ENCODE data around the gene LLGL2. TPM values are rescaled to one million over a fixed set of nuclear protein-coding genes. Genes with fewer than 3 reads are reported as not detected.
A peak's percentile ranks its signal among the peaks of the same experiment; 100 is the strongest.
"Not testable (repeated sequence)": the region's sequence is repeated elsewhere in the genome, so short reads cannot be mapped to it uniquely, and the experiment has no call there.

The LLGL2 gene
- total RNA-seq, 1 experiment from 2014 or later, result 0.06 TPM

DNA sequence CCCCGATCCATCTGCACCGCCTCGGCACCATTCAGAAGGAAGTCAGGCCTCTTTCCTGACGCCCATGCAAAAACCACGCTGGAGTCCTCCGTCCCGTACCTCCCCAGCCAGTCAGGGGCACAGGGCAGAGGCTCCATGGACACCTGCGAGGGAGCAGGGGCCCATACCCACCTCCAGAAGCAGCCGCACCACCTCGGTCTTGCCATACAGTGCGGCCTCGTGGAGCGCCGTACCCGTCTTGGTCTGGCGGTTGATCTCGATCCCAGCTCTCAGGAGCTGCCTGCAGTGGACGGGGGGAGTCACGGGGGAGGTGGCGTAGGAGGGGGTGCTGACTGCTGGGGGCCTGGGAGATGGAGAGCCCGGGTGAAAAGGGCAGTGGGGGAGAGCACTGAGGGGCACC lies 19.4 kb upstream of the LLGL2 start:
- no peak for DNase-seq (ENCODE audit: low read depth)

DNA sequence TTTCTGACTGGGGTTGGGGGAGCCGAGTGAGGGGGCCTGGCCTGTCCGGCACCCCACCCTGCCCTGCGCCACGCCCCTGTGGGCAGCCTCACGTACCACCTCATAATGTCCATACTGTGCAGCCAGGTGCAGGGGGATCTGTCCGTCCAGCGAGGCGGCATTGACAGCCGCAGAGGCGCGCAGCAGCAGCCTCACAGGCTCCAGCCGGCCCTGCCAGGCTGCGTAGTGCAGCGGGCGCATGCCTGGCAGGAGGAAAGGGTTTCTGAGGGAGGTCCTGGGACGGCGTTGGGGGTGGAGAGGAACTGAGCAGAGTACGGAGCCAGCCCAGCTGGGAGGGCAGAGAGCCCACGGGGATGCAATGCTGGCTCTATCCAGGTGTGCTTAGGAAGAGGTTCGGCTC lies 18.6 kb upstream of the LLGL2 start:
- DNase-seq (ENCODE audit: low read depth), result no peak

DNA sequence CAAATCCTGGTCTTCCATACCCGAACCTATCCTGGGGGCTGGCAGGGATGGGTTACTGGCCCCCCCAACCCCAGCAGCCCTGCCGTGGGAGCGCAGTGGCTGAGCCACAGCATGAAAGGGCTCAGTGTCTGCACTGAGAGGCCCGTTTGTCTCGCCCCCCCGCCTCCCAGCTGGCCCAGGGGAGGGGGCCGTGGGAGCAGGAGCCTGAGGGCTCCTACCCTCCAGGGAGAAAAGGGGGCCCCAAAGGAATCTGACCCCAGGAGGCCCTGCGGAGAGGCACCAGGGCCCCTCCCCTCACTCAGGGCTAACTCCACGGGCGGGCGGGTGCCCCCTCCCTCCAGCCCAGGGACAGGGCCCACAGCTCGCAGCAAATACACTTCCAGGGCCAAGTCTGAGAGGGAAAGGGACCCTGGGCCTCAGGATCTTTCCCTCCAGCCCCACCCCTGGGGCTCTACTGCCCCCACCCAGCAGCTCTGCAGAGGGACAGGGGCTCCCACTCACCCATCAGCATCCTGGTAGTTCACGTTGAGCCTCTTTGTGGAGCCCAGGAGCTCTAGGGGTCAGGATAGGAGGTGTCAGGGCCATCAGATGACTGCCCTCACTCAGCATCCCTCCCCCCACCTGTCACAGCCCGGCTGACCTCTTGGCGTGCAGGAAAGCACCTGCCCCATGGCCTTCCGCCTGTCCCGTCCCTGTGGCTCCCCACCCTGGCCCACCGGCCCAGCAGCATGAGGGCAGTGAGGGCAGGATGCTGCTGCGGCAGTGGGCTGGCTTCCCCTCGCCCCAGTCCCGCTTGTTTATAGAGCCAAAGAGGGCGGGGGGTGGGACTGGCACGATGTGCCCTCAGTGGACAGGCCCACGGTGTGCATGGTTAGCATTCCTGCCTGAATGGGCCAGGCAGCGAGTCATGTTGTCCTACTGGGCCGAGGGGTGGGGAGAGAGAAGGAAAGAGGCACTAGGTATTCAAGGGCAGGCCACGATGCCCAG lies 17.5 kb upstream of the LLGL2 start:
- no peak for DNase-seq (ENCODE audit: low read depth)

DNA sequence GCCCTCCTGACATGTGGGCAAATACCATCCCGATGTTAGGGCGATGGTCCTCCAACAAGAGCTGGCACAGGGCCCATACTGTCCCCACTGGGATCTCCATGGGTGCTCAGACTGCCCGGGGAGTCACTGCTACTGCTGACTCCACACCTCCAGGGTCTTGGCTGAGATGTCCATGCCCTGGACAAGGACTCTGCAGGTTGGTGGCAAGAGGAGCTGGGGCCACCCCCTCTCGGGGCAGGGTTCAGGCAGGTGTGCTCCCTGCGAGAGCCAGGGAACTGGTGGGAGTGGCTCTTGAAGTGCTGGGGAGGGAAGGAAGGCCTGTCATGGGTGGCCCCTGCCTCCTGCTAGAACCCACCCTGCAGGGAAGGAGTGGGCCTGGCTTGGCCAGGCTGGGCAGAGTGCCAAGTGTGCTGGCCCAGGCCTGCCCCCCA lies 16.6 kb upstream of the LLGL2 start:
- no peak for DNase-seq (ENCODE audit: low read depth)

DNA sequence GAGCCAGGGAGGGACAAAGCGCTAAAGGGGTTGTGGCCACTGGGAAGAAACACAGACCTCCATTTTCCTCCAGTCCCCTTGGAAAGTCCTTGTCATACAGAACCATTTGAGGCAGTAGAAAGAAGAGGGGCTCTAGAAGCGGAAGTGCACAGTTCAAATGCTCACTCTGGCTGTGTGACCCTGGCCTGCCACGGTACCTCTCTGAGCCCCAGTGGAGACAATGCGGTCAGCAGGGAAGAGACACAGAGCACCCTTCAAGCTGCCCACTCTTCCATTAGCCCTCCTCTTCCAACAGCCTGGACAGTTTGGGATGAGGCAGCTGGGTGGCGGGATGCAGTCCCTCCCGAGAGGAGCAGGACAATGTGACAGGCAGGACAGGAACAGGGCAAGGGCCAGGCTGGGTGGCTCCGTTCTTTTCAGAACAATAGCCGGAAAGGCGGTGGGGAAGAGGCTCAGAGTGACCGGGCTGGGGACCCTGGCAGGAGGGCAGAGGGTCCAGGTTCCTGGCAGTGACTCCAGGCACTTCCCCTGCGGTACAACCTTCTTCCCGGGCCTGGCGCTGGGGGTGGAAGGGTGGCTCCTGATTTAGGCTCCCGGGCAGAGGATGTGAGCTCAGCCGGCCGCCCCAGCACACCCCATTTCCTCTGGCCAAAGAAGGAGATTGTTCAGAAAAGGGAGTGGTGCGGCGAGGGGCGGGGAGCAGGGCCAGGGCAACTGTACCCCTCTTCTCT lies 15.8 kb upstream of the LLGL2 start:
- DNase-seq (ENCODE audit: low read depth), result no peak

DNA sequence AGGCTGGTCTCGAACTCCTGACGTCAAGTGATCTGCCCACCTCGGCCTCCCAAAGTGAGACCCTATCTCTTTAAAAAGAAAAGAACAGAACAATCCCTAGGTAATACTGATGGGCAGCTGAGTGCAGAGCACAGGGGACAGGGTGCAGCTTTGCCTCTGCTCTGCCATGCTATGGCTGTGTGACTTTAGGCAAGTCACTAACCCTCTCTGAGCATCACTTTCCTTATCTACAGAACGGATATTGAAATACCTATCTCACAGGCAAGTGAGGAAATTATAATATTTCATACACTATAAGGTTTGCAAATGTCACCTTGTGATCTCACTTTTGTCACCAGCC lies 14.3 kb upstream of the LLGL2 start:
- DNase-seq (ENCODE audit: low read depth), result no peak

DNA sequence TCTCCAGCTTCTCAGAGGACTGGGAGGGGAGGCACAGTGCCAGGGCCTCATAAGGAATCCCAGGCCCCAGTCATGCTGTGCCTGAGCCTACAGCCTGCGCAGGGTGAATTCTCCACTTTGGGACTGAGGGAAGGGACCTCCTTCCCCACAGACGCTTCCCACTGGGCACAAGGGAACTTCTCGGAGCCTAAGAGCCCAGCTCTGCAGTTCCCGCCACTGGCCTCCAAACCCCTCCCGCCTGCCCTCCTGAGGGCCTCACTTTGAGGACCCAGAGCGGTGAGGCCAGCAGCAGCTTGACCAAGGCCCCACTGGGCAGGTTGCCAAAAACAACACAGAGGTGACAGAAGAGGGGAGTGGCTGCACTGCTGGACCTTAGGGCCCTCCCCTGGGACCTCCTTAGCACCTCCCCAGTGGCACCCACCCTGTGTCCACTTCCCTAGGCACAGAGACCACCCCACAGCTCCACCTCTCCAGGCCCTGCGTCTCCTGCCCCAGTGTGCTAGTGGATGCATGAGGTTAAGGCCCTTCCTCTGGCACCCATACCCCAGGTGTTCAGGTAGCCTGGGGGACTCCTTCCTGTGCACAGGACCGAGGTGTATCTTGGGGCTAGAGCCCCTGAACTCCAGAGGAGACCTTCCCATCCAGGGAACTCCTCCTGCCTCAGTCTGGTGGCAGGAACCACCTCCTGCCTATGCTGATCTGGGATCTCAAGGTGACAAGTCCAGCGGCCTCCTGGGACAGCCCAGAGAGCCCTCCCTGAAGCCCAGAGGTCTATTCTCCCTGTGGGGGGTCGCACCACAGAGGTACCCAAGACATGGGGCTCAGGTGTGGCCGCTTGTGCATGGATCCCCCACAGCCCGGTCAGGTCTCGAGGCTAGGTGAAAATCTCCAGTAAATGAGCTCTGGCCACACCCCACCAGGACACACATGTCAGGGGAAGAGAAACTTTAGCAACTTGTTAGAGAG lies 13.6 kb upstream of the LLGL2 start:
- no peak for DNase-seq (ENCODE audit: low read depth)

DNA sequence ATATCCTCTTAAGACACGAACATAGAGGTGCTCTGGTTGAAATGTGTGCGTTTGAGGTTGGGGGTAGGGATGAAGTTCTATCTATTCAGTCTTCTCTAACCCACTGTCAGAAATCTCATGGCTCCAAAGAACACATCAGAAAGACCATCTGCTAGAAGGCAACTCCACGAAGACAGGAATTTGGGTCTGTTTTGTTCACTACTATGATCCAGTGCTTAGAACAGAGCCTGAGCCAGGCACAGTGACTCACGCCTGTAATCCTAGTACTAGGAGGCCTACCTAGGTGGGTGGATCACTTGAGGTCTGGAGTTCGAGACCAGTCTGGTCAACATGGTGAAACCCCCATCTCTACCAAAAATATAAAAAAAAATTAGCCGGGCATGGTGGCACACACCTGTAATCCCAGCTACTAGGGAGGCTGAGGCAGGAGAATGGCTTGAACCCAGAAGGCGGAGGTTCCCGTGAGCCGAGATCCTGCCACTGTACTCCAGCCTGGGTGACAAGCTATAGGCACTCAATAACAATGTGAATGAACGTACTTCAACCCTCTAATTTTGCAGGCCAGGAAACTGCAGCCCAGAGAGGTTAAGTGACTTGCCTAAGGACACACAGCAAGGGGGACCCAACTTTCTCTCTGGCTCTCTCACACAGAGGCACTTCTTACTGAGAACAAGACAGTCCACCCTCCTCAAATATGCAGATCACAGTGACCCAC lies 12.4 kb upstream of the LLGL2 start:
- DNase-seq (ENCODE audit: low read depth), result peak; percentile 26

DNA sequence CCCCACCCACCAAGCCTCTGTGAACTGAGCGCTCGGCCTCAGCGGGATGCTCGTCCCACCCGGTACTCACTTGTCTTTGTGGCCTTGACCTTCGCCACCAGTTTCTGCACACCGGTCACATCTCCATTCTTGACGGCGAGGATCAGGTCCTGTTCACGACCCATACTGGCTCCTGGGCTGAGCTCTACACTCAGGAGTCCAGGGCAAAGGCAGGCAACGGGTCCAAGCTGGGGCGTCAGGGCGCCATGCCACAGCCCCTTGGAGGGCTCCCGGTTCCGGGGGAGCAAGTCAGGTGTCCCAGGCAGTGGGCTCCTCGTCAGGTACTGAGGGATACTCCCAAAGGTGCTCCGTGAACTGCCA lies 11.9 kb upstream of the LLGL2 start:
- DNase-seq (ENCODE audit: low read depth), result no peak

DNA sequence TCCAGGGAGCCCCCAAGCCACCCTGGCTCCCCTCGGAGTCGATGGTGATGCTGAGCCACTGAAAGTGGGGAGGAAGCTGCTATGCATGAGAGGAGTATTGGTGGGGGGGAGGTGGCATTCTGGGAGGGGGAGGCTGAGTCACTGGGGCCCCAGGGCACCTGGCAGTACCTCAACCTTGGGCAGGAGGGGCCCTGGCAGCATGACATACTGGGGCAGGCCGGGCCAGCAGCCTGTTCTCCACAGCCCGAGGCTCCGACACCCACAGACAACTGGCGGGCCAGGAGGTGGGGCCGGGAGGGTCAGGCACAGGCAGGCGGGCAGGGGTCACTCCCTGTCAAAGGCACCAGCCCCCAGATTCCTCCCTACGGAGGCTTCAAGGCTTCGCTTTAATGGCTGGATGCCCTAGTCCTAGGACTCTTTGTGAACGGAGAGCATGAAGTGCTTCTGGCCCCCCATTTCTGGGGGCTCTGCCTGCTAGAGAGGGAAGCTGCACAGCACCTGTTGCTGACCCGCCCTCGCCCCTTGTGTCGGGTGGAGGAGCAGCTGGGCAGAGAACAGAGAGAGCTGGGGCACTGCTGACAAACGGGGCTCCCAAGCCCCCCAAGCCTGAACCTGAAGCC lies 11.1 kb upstream of the LLGL2 start:
- DNase-seq (ENCODE audit: low read depth), result no peak

DNA sequence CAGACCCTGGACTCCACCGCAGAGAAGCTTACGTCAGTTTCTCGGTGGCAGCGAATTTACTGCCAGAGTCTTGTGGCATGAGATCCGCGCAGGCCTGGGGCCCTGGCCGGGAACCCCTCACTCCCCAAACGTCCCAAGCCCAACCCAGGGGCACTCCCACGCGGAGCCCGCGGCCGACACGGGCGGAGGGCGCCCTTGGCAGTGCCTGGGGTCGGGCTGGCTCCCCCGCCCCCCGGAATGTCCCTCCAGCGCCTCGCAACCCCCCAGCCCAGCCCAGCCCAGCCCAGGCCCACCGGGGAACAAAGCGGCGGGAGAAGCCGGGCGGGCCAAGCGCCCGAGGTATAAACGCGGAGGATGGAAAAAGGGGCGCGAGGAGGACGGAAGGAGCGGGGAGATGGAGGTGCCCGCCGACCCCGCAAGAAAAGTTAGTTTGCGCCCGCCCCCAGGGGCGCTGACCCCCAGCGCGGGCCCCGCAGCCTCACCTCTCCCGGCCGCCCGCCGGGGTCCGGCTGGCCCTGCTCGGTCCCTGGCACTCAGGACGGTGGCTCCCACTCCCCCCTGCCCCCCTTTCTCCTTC lies 10.5 kb upstream of the LLGL2 start:
- DNase-seq (ENCODE audit: low read depth), result no peak

DNA sequence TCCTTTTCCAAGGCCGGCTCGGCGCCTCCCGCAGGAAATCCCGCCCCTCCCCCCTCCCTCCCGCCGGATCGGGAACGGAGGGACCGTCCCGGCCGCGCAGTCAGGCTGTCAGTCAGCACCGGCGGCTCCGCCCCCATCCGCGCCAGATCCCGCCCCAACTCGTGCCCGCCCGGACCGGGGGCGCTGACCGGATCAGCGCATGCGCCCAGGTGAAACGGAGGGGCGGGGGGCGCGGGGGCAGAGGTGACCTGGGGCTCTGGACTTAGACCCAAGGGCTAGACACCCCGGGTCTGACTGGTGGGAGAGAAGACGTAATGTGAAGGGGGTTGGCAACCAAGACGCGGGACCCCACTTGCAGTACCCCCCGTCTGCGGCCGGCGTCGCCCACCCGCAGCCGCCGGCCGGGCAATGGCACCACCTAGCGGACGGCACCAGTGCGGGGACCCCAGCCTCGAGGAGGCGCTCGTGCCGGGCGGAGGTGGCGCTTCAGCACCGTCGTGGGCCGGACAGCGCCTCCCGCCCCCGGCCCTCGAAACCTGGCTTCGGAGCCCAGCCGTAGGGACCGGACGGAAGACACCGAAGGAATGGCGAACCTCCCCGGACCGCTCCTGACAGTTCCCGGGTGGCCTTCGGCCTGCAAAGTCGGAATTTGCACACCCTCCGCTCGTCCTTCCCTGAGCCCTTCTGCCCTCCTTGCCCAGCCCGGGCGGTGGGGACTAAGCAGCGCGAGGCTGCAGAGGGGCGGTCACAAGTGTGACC lies 9.8 kb upstream of the LLGL2 start, which contains the start of gene CASKIN2:
TSS of gene CASKIN2 (minus strand) at position 42 of the 759 bp plus-strand sequence. CDS start 1,733 bp downstream, outside the sequence.
- peak; percentile 83 for DNase-seq (ENCODE audit: low read depth)

DNA sequence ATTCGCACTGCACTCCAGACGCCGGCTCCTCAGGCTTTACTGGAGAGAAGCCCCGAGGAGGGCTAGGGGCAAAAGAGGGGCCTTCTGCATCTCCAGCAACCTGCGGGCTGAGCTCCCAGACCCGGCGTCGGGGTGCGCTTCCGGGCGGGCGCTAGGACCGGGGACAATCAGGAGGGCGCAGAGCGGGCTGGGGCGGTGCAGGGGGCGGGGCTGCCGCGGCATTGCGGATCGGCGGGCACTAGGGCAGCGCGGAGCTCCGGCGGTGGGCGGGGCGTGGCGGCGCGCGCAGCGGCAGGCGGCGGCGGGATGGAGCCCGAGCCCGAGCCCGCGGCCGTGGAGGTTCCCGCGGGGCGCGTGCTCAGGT lies 9.3 kb upstream of the LLGL2 start, which contains the start of gene TSEN54:
TSS of gene TSEN54 (plus strand) at position 274 of the 364 bp plus-strand sequence. CDS start at position 307, 33 bp downstream.
- peak; percentile 86 for DNase-seq (ENCODE audit: low read depth)

DNA sequence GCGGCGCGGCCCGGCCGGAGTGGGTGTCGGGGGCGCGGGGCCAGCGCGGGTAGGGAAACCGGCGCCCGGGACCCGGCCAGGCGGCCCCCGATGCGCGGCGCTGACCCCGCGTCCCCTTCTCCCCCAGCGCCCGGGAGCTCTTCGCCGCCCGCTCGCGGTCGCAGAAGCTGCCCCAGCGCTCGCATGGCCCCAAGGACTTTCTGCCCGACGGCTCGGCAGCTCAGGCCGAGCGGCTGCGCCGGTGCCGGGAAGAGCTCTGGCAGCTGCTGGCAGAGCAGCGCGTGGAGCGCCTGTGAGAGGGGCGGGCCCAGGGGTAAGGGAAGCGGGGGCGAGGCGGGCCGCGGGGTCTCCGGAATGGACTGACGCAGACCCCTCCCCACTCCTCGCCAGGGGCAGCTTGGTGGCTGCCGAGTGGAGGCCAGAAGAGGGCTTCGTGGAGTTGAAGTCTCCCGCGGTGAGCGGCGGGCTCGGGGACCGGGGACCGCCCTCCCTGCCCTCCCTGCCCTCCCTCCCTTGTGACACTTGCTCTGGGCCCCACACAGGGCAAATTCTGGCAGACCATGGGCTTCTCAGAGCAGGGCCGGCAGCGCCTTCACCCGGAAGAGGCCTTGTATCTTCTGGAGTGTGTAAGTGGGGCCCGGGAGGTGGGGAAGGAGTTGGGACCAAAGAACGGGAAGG lies 8.7 kb upstream of the LLGL2 start:
- DNase-seq (ENCODE audit: low read depth), result peak; percentile 29

DNA sequence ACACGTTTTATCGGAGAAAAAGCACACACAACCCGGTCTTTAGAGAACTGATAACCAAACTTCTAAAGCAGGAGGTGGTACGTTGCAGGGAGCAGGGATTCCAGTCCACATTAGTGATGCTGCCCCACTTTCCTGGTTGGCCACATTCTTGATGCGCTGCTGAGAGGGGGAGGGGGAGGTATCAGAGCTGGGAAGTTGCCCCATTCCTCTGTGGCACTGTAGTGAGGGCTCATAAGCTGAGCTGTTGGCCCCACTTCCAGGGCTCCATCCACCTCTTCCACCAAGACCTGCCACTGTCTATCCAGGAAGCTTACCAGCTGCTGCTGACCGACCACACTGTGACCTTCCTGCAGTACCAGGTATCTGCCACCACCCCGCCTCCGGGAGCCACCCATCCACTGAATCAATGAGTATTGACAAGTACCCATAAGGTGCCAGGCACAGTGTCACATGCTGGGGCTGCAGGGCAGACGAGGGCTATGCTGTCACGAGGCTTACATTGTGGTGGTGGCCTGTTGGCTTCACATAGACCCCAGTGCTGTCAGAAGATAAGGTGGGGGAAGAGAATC lies 8.1 kb upstream of the LLGL2 start:
- DNase-seq (ENCODE audit: low read depth), result no peak

DNA sequence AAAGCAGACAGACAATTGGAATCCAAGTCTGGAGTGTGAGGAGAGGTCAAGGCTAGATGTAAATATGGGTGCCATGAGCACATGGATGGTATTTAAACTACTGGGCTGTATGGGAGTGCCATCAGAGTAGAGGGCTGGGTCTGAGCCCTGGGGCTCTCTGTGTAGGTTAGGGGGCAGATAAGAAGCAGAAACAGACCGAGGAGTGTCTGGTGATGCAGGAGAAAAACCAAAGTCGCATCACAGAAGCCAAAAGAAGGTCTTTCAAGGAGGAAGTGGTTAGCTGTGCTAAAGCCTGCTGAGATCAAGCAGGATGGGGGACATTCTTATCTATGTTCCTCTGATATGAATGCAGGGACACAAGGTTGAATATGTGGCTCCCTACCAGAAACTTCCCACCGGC lies 7.3 kb upstream of the LLGL2 start:
- DNase-seq (ENCODE audit: low read depth), result no peak

DNA sequence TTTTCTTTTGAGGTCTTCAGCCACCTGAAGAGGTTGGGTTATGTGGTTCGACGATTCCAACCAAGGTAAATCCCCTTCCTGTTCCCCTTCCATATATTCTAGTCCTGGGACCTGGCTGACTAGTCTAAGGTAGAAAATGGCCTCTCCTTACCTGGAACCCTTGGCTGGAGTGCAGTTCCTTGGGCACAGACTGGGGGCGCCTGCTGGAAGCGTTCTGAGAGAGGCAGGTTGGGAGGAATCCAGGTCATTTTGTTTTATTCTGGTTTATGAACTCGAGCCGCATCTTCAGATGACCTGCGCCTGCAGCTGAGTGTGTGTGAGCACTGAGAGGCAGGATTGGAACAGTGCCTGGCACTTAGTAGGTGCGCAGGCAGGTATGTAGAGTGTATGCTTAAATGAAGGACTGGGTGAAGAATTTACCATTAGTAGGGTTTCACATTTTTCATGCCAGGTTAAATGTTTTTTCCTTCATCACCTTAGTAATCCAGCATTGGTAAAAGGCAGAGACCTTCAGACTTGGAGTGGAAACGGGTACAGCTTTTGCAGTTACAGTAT lies 6.4 kb upstream of the LLGL2 start:
- DNase-seq (ENCODE audit: low read depth), result no peak

DNA sequence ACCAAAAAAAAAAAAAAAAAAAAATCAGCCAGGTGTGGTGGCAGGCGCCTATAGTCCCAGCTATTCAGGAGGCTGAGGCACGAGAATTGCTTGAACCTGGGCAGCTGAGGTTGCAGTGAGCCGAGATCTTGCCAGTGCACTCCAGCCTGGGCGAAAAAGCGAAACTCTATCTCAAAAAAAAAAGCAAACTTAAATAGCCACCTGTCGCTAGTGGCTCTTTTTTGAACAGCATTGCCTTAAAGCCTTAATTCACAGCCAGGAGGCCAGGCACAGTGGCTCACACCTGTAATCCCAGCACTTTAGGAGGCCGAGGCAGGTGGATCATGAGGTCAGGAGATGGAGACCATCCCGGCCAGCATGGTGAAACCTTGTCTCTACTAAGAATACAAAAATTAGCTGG lies 5.1 kb upstream of the LLGL2 start:
- DNase-seq (ENCODE audit: low read depth), result not testable (repeated sequence)
